ENCODE results near the gene NCKAP5.

Gene NCKAP5

GRCh38 chr2:132697556-132698205 lies 870.6 kb downstream of the NCKAP5 start:
- TF ChIP-seq, protein P1, sequence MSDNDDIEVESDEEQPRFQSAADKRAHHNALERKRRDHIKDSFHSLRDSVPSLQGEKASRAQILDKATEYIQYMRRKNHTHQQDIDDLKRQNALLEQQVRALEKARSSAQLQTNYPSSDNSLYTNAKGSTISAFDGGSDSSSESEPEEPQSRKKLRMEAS (IDR thresholded peaks at IDR 0.05; ENCODE audit: low read depth, low read length): no peak
- TF ChIP-seq, protein P2, sequence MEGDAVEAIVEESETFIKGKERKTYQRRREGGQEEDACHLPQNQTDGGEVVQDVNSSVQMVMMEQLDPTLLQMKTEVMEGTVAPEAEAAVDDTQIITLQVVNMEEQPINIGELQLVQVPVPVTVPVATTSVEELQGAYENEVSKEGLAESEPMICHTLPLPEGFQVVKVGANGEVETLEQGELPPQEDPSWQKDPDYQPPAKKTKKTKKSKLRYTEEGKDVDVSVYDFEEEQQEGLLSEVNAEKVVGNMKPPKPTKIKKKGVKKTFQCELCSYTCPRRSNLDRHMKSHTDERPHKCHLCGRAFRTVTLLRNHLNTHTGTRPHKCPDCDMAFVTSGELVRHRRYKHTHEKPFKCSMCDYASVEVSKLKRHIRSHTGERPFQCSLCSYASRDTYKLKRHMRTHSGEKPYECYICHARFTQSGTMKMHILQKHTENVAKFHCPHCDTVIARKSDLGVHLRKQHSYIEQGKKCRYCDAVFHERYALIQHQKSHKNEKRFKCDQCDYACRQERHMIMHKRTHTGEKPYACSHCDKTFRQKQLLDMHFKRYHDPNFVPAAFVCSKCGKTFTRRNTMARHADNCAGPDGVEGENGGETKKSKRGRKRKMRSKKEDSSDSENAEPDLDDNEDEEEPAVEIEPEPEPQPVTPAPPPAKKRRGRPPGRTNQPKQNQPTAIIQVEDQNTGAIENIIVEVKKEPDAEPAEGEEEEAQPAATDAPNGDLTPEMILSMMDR (IDR thresholded peaks at IDR 0.05; ENCODE audit: low read depth, low read length): no peak
- TF ChIP-seq POLR2A (IDR thresholded peaks at IDR 0.05; ENCODE audit: extremely low read depth, insufficient read length): no peak
- no peak for TF ChIP-seq MYC (IDR thresholded peaks at IDR 0.05; ENCODE audit: low read depth, low read length)
- H3K4me3 ChIP-seq (ENCODE audit: low read depth, low read length): no peak overlapping the region
- no peak for DNase-seq (ENCODE audit: low read depth)

DNA sequence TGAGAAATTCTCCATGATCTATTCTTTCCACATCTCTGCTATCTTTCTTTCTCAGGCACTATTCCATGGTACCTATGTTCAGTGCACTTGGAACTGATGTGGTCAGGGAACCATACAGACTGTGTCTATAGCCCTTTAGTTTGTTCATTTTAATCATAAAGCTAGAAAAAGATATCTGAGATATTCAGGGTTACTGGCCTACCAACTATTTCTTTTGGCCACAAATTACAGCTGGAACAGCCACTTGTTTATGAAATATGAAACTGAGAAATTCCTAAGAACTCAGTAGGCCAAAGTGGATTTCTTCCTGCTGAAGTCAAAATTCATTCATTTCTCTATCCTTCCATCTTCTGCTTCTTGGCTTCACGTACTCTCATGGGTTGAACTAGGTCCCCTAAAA lies 875.4 kb downstream of the NCKAP5 start:
- no peak overlapping the region for H3K4me3 ChIP-seq (ENCODE audit: low read depth, low read length)
- TF ChIP-seq, protein P1 (IDR thresholded peaks at IDR 0.05; ENCODE audit: low read depth, low read length): no peak
- TF ChIP-seq, protein P2 (IDR thresholded peaks at IDR 0.05; ENCODE audit: low read depth, low read length): no peak
- TF ChIP-seq MYC (IDR thresholded peaks at IDR 0.05; ENCODE audit: low read depth, low read length) (no peak), POLR2A (IDR thresholded peaks at IDR 0.05; ENCODE audit: extremely low read depth, insufficient read length) (no peak)
- no peak for DNase-seq (ENCODE audit: low read depth)

DNA sequence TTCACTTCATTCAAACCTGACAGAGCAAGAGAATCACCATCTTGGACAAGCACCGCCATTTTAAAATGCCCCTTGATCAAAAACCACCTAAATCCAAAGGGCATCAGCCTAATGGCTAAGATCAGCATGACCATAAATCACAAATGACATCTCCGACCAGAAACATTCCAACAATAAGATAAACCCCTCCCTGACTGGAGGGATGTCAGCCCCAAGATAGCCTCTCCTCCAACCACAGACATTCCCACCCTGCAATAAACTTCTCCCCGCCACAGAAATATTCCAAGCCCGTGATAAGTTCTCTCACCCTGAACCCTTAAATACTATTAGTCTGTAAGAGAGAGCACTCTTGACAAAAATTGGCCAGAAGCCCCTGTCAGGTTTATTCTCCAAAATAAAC lies 876.7 kb downstream of the NCKAP5 start:
- TF ChIP-seq POLR2A (IDR thresholded peaks at IDR 0.05; ENCODE audit: extremely low read depth, insufficient read length): no peak
- no peak for DNase-seq (ENCODE audit: low read depth)
- H3K4me3 ChIP-seq (ENCODE audit: low read depth, low read length): no peak overlapping the region

DNA sequence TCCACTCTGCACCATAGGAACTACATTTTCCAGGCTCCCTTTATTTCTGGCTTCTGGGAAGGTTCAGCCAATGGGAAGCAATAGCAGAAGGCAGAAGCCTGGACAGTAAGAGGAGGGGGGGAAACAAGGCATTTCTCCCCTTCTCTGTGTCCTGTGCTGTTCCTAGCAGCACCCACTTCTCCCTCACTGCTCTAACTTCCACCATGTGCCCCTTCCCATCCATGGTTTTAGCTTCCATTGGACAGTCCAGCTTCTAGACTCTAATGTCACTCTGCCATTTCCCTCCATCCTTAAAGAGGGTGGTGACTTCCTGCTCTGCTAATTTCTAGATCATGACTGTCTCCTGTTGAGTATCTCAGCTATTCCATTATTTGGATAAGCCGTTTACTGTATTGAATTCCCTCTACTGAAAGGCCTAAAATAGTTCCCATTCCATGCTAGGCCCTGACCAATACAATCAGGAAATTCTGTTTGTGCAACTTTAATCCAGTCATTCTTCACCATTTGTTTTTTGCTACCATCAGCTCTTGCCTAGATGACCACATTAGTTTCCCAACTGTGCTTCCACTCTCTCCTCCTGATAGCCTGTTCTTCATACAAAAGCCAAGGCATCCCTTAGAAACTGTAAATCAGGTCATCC lies 877.5 kb downstream of the NCKAP5 start:
- DNase-seq (ENCODE audit: low read depth): no peak
- TF ChIP-seq, protein P1 (IDR thresholded peaks at IDR 0.05; ENCODE audit: low read depth, low read length): no peak
- TF ChIP-seq, protein P2 (IDR thresholded peaks at IDR 0.05; ENCODE audit: low read depth, low read length): no peak
- TF ChIP-seq POLR2A (IDR thresholded peaks at IDR 0.05; ENCODE audit: extremely low read depth, insufficient read length) (no peak), MYC (IDR thresholded peaks at IDR 0.05; ENCODE audit: low read depth, low read length) (no peak)
- no peak overlapping the region for H3K4me3 ChIP-seq (ENCODE audit: low read depth, low read length)

DNA sequence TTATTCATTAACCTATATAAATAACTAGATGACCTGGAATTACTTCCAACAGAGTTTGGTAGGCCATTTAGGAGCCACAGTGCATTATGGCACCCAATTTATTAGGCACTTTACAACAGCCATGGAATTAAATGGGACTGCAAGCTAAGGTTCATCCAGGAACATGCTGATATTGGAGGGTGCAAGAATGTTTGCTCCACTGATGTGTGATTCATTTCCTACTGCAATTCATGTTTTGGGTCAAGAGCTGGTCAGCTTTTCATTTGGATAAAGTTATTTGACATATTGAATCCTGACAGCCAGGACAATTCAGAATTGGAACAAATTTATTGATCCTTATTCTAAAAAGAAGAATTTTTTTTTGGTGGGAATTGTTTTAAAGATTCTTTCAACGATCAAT lies 886.5 kb downstream of the NCKAP5 start:
- no peak for DNase-seq (ENCODE audit: low read depth)
- H3K4me3 ChIP-seq (ENCODE audit: low read depth, low read length): no peak overlapping the region
- TF ChIP-seq, protein P1 (IDR thresholded peaks at IDR 0.05; ENCODE audit: low read depth, low read length): no peak
- TF ChIP-seq, protein P2 (IDR thresholded peaks at IDR 0.05; ENCODE audit: low read depth, low read length): no peak
- no peak for TF ChIP-seq POLR2A (IDR thresholded peaks at IDR 0.05; ENCODE audit: extremely low read depth, insufficient read length)
- TF ChIP-seq MYC (IDR thresholded peaks at IDR 0.05; ENCODE audit: low read depth, low read length): no peak

DNA sequence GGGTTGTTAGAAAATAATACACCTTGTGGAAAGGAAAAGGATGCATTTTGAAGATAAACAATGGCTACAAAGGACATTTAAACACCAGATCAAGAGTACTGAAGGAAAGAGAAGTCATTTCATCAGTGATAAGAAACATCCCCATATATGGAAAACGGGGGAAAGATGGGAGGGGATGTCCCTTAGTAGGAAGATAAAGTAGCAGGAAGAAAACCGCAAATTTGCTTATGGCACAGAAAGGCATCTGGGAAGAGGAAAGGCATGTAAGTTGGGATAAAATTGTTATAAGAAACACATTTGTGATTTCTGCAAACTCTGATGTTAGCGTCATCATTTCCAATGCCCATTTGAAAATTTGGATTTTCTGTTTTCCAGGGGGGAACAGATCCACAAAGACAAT lies 887.7 kb downstream of the NCKAP5 start:
- H3K4me3 ChIP-seq (ENCODE audit: low read depth, low read length): no peak overlapping the region
- TF ChIP-seq, protein P1 (IDR thresholded peaks at IDR 0.05; ENCODE audit: low read depth, low read length): no peak
- TF ChIP-seq POLR2A (IDR thresholded peaks at IDR 0.05; ENCODE audit: extremely low read depth, insufficient read length) (no peak), MYC (IDR thresholded peaks at IDR 0.05; ENCODE audit: low read depth, low read length) (no peak)
- TF ChIP-seq, protein P2 (IDR thresholded peaks at IDR 0.05; ENCODE audit: low read depth, low read length): no peak
- no peak for DNase-seq (ENCODE audit: low read depth)

All from NB4 (cell line).